GM23248 (cell line): ENCODE measurements around the gene C3AR1. TPM values are rescaled to one million over a fixed set of nuclear protein-coding genes. Genes with fewer than 3 reads are reported as not detected.
"Not testable (repeated sequence)": the region's sequence is repeated elsewhere in the genome, so short reads cannot be mapped to it uniquely, and the experiment has no call there.

Experiments used
- DNase-seq: peaks from one replicate; pipeline ENCODE4 v3.0.0-alpha.2; 2015
- H2AFZ ChIP-seq: fragments of 200-600 bp; sonication (generic); 2 replicates; pipeline ENCODE4 v1.6.1; 2016; ENCODE audit warnings: antibody characterized with exemption
- H3F3A ChIP-seq: fragments of 200-600 bp; sonication (generic); 2 replicates; pipeline ENCODE4 v1.6.1; 2016; ENCODE audit warnings: mild to moderate bottlenecking, antibody characterized with exemption, mixed run types; ENCODE audit not compliant: insufficient read depth
- H3K27ac ChIP-seq: fragments of 200-600 bp; sonication (generic); 2 replicates; pipeline ENCODE4 v1.5.1; 2016; ENCODE audit warnings: mild to moderate bottlenecking
- H3K27me3 ChIP-seq: fragments of 200-600 bp; sonication (generic); replicated peaks from 2 replicates; pipeline ENCODE4 v1.6.1; 2016; ENCODE audit warnings: mild to moderate bottlenecking; ENCODE audit not compliant: insufficient read depth
- H3K36me3 ChIP-seq: fragments of 200-600 bp; sonication (generic); 2 replicates; pipeline ENCODE4 v1.6.1; 2016; ENCODE audit warnings: low read depth, mild to moderate bottlenecking
- H3K4me1 ChIP-seq: fragments of 200-600 bp; sonication (generic); 2 replicates; pipeline ENCODE4 v1.6.1; 2016; ENCODE audit warnings: mild to moderate bottlenecking; ENCODE audit not compliant: insufficient read depth
- H3K4me2 ChIP-seq: fragments of 200-600 bp; sonication (generic); one replicate; pipeline ENCODE4 v1.6.1; 2016; ENCODE audit warnings: mild to moderate bottlenecking; ENCODE audit not compliant: unreplicated experiment
- H3K4me3 ChIP-seq: fragments of 200-600 bp; sonication (generic); 2 replicates; pipeline ENCODE4 v1.5.1; 2016; ENCODE audit warnings: mild to moderate bottlenecking
- H3K79me2 ChIP-seq: fragments of 200-600 bp; sonication (generic); 2 replicates; pipeline ENCODE4 v1.6.1; 2016; ENCODE audit warnings: mild to moderate bottlenecking; ENCODE audit not compliant: insufficient read depth
- H3K9ac ChIP-seq: fragments of 200-600 bp; sonication (generic); 2 replicates; pipeline ENCODE4 v1.6.1; 2016; ENCODE audit warnings: mild to moderate bottlenecking
- H3K9me2 ChIP-seq: fragments of 200-600 bp; sonication (generic); 2 replicates; pipeline ENCODE4 v1.6.1; 2016; ENCODE audit warnings: mixed run types, mild to moderate bottlenecking, moderate library complexity; ENCODE audit not compliant: insufficient read depth
- H3K9me3 ChIP-seq: fragments of 200-600 bp; sonication (generic); one replicate; pipeline ENCODE4 v1.6.1; 2017; ENCODE audit warnings: low read depth
- H4K20me1 ChIP-seq: fragments of 200-600 bp; sonication (generic); 2 replicates; pipeline ENCODE4 v1.6.0; 2016; ENCODE audit not compliant: insufficient read depth
- EZH2 ChIP-seq: fragments of 200-600 bp; sonication (generic); IDR thresholded peaks from 2 replicates; pipeline ENCODE4 v1.6.1; 2018; ENCODE audit warnings: antibody characterized with exemption, mild to moderate bottlenecking; ENCODE audit not compliant: insufficient read depth, poor library complexity, severe bottlenecking
- EZH2phosphoT487 ChIP-seq: fragments of 200-600 bp; sonication (generic); IDR thresholded peaks from 2 replicates; pipeline ENCODE4 v1.6.1; 2018; ENCODE audit warnings: antibody characterized with exemption, moderate library complexity, mild to moderate bottlenecking, low read depth; ENCODE audit not compliant: insufficient read depth
- WGBS, 2 experiments: methylation state at CpG; one replicate each; pipeline ENCODE4 v1.1.6; 2015 to 2017; ENCODE audit warnings: low lambda C conversion rate in 2 of 2, low coverage in 1 of 2; ENCODE audit errors: missing lambda C conversion rate in 2 of 2; 5-methylcytosine and 5-hydroxymethylcytosine counted together
- in situ Hi-C: fragments of 300-500 bp; cut with MboI; formaldehyde crosslinking; loops from 2 replicates; pipeline ENCODE4 v1.15.0; 2020
- polyA plus RNA-seq: library from polyadenylated mRNA; unstranded; fragments of >200 nt; fragmentation: Nextera tagmentation; extraction: Ambion mirVana; gene quantifications from 2 replicates; pipeline ENCODE4 v1.2.1, GENCODE V29; 2016
- total RNA-seq: library from RNA; depleted of rRNA; stranded (reverse); fragments of >200 nt; shearing (Covaris generic); gene quantifications from 2 replicates; pipeline ENCODE4 v1.2.3, GENCODE V29; 2014

The C3AR1 gene
- total and polyA plus RNA-seq, 2 experiments from 2014 or later = 0.24 TPM; not detected in 1

DNA sequence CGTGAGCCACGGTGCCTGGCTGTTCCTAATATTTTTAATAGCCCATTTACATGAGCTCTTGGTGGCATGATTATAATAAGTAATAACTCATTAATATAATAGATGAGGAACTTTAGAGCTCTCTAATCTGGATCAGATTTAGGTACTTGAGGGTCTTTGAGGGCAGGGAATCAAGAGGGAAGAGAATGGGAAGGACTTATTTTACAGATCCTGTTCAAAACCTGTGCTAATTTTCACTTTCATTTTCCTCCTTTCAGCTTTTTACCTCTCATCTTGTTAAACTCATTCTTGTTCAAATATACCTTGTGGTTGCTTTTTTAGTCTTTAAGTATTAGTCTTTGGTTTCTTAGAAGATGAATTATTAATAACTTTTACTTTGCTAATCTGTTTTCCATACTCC is 21.5 kb upstream of the C3AR1 start:
- Histone ChIP-seq H3K79me2 (peaks cover 75% of the 10 kb centered on the region), H3K27ac (no peak overlapping the region), H3K4me2 (no peak overlapping the region), H3K9me2 (no peaks in the 10 kb centered on the region), H4K20me1 (no peaks in the 10 kb centered on the region), H3K27me3 (no peaks in the 10 kb centered on the region), H3K36me3 (peaks cover 18% of the 10 kb centered on the region), H3K9me3 (no peaks in the 10 kb centered on the region), H3F3A (no peaks in the 10 kb centered on the region), H3K4me1 (0 out of 2 replicates have a peak, but pooled peaks cover 6% of the 10 kb centered on the region), H2AFZ (no peak overlapping the region), H3K4me3 (no peak overlapping the region), H3K9ac (no peak overlapping the region)
- WGBS, 2 experiments = 95 to 100% methylated on average over 2 of the region's 2 CpGs
- in situ Hi-C loops = no loop called here
- no peak for TF ChIP-seq EZH2phosphoT487
- no peak for TF ChIP-seq EZH2
- DNase-seq = no peak

DNA sequence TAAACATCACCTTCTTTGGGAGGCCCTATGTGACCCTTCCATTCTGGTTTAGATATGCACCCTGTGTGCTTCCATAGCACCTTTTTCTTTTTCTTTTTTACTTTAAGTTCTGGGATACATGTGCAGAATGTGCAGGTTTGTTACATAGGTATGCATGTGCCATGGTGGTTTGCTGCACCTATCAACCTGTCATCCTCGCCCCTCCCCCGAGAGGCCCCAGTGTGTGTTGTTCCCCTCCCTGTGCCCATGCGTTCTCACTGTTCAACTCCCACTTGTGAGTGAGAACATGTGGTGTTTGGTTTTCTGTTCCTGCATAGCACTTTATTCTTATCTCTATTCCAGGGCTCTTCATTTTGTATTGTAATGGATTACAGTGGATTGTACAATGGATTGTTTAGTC is 18.2 kb upstream of the C3AR1 start:
- H3K36me3 ChIP-seq, H3K9me2 ChIP-seq, in situ Hi-C loops, H3K4me3 ChIP-seq, H2AFZ ChIP-seq, H3K27me3 ChIP-seq, H3F3A ChIP-seq, H3K9me3 ChIP-seq, H3K9ac ChIP-seq, H3K4me2 ChIP-seq, H3K27ac ChIP-seq, H4K20me1 ChIP-seq, DNase-seq: not testable (repeated sequence)
- WGBS, 2 experiments = 66% methylated on average over 3 of the region's 3 CpGs
- H3K79me2 ChIP-seq = peaks cover 81% of the 10 kb centered on the region
- peaks cover 13% of the 10 kb centered on the region for H3K4me1 ChIP-seq

DNA sequence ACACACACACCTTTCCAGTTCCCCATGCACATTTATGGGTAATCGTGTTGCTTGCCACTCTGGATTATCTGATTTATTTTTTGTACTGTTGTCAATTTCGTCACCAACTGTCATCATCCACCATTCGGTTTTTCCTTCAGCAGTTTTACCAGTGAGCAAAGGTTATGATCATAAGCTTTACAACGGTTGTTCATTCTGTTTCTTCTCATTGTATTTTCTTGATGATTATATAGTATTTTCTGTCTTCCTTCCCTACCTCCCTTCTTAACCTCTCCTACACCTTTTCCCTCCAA is 16.6 kb upstream of the C3AR1 start:
- DNase-seq = peak; percentile 32
- Histone ChIP-seq H3K4me3 (peak overlapping the region; percentile 94), H3K4me2 (peak overlapping the region; percentile 94), H2AFZ (peak overlapping the region; percentile 96), H3K4me1 (peaks cover 13% of the 10 kb centered on the region), H4K20me1 (no peaks in the 10 kb centered on the region), H3K9me3 (no peaks in the 10 kb centered on the region), H3K27ac (peak overlapping the region; percentile 77), H3K9me2 (no peaks in the 10 kb centered on the region), H3K27me3 (no peaks in the 10 kb centered on the region), H3K79me2 (peaks cover 65% of the 10 kb centered on the region), H3K36me3 (no peaks in the 10 kb centered on the region), H3F3A (peaks cover 5% of the 10 kb centered on the region), H3K9ac (peak overlapping the region; percentile 88)
- WGBS, 2 experiments = 1 to 2% methylated on average over 4 of the region's 4 CpGs
- TF ChIP-seq EZH2phosphoT487 (no peak), EZH2 (no peak)
- in situ Hi-C loops = no loop called here

DNA sequence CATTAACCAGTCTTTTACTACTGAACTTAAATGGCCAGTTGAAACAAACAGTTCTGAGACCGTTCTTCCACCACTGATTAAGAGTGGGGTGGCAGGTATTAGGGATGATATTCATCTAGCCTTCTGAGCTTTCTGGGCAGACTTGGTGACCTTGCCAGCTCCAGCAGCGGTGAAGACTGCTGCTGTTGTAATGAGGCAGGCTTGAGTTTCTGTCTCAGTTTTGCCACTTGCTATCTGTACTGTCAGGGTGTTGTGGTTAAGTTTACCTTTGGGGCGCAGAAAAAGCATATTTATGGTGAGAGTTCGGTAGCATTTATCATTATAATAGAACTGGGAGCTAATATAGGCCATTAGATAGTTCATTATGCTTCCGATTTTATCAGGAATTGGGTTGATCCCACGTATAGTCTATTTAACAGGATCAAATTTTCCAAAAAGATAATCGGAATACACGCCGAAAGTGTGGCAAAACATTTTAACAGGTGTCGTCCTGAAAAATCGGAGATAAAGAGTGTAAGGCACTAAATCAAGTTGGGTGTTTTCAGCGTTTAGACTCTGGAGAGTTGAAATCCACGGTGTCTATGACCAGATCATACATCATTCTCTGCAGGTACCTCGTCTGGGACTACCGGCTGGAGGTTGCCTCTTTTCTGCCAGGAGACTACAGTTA is 15.2 kb upstream of the C3AR1 start:
- Histone ChIP-seq H3K27me3 (no peaks in the 10 kb centered on the region), H3K4me2 (peak overlapping the region; percentile 96), H2AFZ (peak overlapping the region; percentile 96), H3F3A (peaks cover 11% of the 10 kb centered on the region), H3K36me3 (no peaks in the 10 kb centered on the region), H4K20me1 (no peaks in the 10 kb centered on the region), H3K9ac (peak overlapping the region; percentile 88), H3K79me2 (peaks cover 52% of the 10 kb centered on the region), H3K9me2 (no peaks in the 10 kb centered on the region), H3K4me1 (peaks cover 13% of the 10 kb centered on the region), H3K9me3 (no peaks in the 10 kb centered on the region), H3K27ac (peak overlapping the region; percentile 77), H3K4me3 (peak overlapping the region; percentile 94)
- WGBS, 2 experiments = 0 to 1% methylated on average over 15 of the region's 15 CpGs
- DNase-seq = peak; percentile 39
- in situ Hi-C loops = no loop called here
- no peak for TF ChIP-seq EZH2
- TF ChIP-seq EZH2phosphoT487 = no peak

DNA sequence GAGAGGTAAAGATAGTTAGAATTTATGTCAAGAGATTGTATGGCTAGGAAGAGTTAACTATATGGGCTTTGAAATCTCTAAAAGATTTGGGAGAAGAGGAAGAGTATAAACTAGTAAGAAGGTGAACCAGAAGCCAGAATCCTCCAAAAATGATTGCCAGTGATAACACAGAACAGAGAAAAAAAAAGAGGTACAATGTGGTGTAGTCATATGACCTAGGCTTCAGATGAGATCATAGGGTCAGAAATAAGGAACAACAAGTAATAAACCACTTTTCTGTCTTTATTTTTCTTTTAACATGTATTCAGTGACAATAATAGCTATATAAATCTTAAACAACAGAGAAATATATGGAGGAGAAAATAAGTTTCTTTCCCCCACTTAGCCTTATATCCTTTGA is 14.0 kb upstream of the C3AR1 start:
- Histone ChIP-seq H3K9ac (no peak overlapping the region), H3K4me1 (peaks cover 13% of the 10 kb centered on the region), H3K4me3 (no peak overlapping the region), H4K20me1 (no peaks in the 10 kb centered on the region), H3K36me3 (no peaks in the 10 kb centered on the region), H3K27ac (no peak overlapping the region), H3K9me3 (no peaks in the 10 kb centered on the region), H2AFZ (no peak overlapping the region), H3K79me2 (peaks cover 39% of the 10 kb centered on the region), H3K9me2 (no peaks in the 10 kb centered on the region), H3K27me3 (no peaks in the 10 kb centered on the region), H3K4me2 (no peak overlapping the region), H3F3A (peaks cover 11% of the 10 kb centered on the region)
- no peak for DNase-seq
- in situ Hi-C loops = no loop called here
- TF ChIP-seq EZH2 = no peak
- no peak for TF ChIP-seq EZH2phosphoT487
